Lower lobe of right lung (tissue), 2 donors: ENCODE measurements around the gene TMC3. TPM values are rescaled to one million over a fixed set of nuclear protein-coding genes. Genes with fewer than 3 reads are reported as not detected.

Experiments used
- ATAC-seq, 2 donors: fragments of 200-7000 bp; cut with Tn5 transposase; one replicate each; pipeline ENCODE4 v1.9.1; 2020 to 2022; ENCODE audit warnings: mild to moderate bottlenecking in 2 of 2, moderate library complexity in 2 of 2
- DNase-seq: peaks from one replicate; pipeline ENCODE4 v3.0.0-alpha.2; 2020
- H3K27ac ChIP-seq: fragments of 200-600 bp; one replicate; pipeline ENCODE4 v1.8.0; 2022
- H3K27me3 ChIP-seq: fragments of 200-600 bp; one replicate; pipeline ENCODE4 v1.8.0; 2022; ENCODE audit warnings: low read depth
- H3K36me3 ChIP-seq: fragments of 200-600 bp; one replicate; pipeline ENCODE4 v1.8.0; 2022; ENCODE audit warnings: mild to moderate bottlenecking
- H3K4me1 ChIP-seq: fragments of 200-600 bp; one replicate; pipeline ENCODE4 v1.8.0; 2022
- H3K4me3 ChIP-seq: fragments of 200-600 bp; one replicate; pipeline ENCODE4 v1.8.0; 2022; ENCODE audit warnings: mild to moderate bottlenecking
- H3K9me3 ChIP-seq: fragments of 200-600 bp; one replicate; pipeline ENCODE4 v1.8.0; 2022
- CTCF ChIP-seq: fragments of 200-600 bp; IDR thresholded peaks from one replicate; pipeline ENCODE4 v1.8.0; 2022; ENCODE audit warnings: antibody characterized with exemption, mild to moderate bottlenecking
- intact Hi-C: fragments of 100-400 bp; cut with DNase I; formaldehyde crosslinking; loops from one replicate; pipeline ENCODE4 v1.11.0; 2022
- total RNA-seq: library from RNA; stranded (reverse); fragmentation: NEBNext Ultra II Directional; extraction: Animal tissue kit (Norgen Biotek cat#: 25700); gene quantifications from one replicate; pipeline ENCODE4 v1.2.1, GENCODE V29; 2021
- donor health status: DM: no; HTN: yes; CAD: no; lungs with severe emphysema.

Gene TMC3
- total RNA-seq, 1 donor from 2014 or later: not detected

GRCh38 chr15:81347910-81348309 is 26.1 kb downstream of the TMC3 start:
- H3K4me3 ChIP-seq: no peak overlapping the region
- H3K9me3 ChIP-seq: no peaks in the 10 kb centered on the region
- intact Hi-C loops: no loop called here
- ATAC-seq (no peak), DNase-seq (no peak)
- no peaks in the 10 kb centered on the region for H3K4me1 ChIP-seq
- TF ChIP-seq CTCF: no peak
- no peaks in the 10 kb centered on the region for H3K27me3 ChIP-seq
- no peaks in the 10 kb centered on the region for H3K36me3 ChIP-seq
- no peak overlapping the region for H3K27ac ChIP-seq

- no peak for ATAC-seq
- intact Hi-C loops: no loop called here
- TF ChIP-seq CTCF: no peak
Observed at GRCh38 chr15:81346611-81347010, 27.4 kb downstream of the TMC3 start.

GRCh38 chr15:81343371-81343770 is 30.6 kb downstream of the TMC3 start:
- no peak for TF ChIP-seq CTCF
- Histone ChIP-seq H3K9me3 (no peaks in the 10 kb centered on the region), H3K27me3 (no peaks in the 10 kb centered on the region), H3K4me3 (no peak overlapping the region), H3K4me1 (peaks cover 3% of the 10 kb centered on the region), H3K27ac (no peak overlapping the region), H3K36me3 (no peaks in the 10 kb centered on the region)
- ATAC-seq: no peak
- DNase-seq: no peak
- intact Hi-C loops: no loop called here

More at GRCh38 chr15:81346611-81347010, 27.4 kb downstream of the TMC3 start:
- no peak for DNase-seq
- no peak overlapping the region for H3K4me3 ChIP-seq
- no peaks in the 10 kb centered on the region for H3K36me3 ChIP-seq
- H3K27ac ChIP-seq: no peak overlapping the region
- no peaks in the 10 kb centered on the region for H3K4me1 ChIP-seq
- no peaks in the 10 kb centered on the region for H3K27me3 ChIP-seq
- H3K9me3 ChIP-seq: no peaks in the 10 kb centered on the region

- Histone ChIP-seq H3K4me1 (peaks cover 5% of the 10 kb centered on the region), H3K9me3 (no peaks in the 10 kb centered on the region), H3K27me3 (no peaks in the 10 kb centered on the region), H3K27ac (no peak overlapping the region), H3K36me3 (no peaks in the 10 kb centered on the region), H3K4me3 (no peak overlapping the region)
- intact Hi-C loops: no loop called here
- ATAC-seq (no peak), DNase-seq (no peak)
- no peak for TF ChIP-seq CTCF
Observed at GRCh38 chr15:81341351-81341750, 32.7 kb downstream of the TMC3 start.

- Histone ChIP-seq H3K4me3 (no peak overlapping the region), H3K4me1 (peaks cover 5% of the 10 kb centered on the region), H3K36me3 (no peaks in the 10 kb centered on the region), H3K27me3 (no peaks in the 10 kb centered on the region), H3K9me3 (no peaks in the 10 kb centered on the region), H3K27ac (no peak overlapping the region)
- no peak for ATAC-seq
- intact Hi-C loops: no loop called here
- DNase-seq: no peak
- TF ChIP-seq CTCF: no peak
Observed at GRCh38 chr15:81339851-81340250, 34.2 kb downstream of the TMC3 start.

- Histone ChIP-seq H3K36me3 (no peaks in the 10 kb centered on the region), H3K27ac (no peak overlapping the region), H3K4me1 (peaks cover 5% of the 10 kb centered on the region), H3K4me3 (no peak overlapping the region), H3K27me3 (no peaks in the 10 kb centered on the region), H3K9me3 (no peaks in the 10 kb centered on the region)
- no peak for TF ChIP-seq CTCF
- no peak for ATAC-seq
- intact Hi-C loops: no loop called here
- no peak for DNase-seq
Observed at GRCh38 chr15:81339321-81339720, 34.7 kb downstream of the TMC3 start.
